ENCODE measurements around the gene ZBTB33.
A peak's percentile ranks its signal among the peaks of the same experiment; 100 is the strongest.

ZBTB33 gene

GRCh38 chrX:120250522-120251271, at the start of gene ZBTB33:
TSS of gene ZBTB33 (plus strand) at chrX:120250812. CDS start at chrX:120253416, 2,604 bp downstream.
- peak; percentile 93 for DNase-seq

- no peak for DNase-seq
Measured at GRCh38 chrX:120200851-120201250, 49.8 kb upstream of the ZBTB33 start.

- DNase-seq = no peak
Measured at GRCh38 chrX:120205816-120206753, 44.5 kb upstream of the ZBTB33 start.

GRCh38 chrX:120207009-120207605, 43.5 kb upstream of the ZBTB33 start:
- DNase-seq = no peak

- DNase-seq = peak; percentile 75
Measured at GRCh38 chrX:120213438-120214265, 37.0 kb upstream of the ZBTB33 start.

- no peak for DNase-seq
Measured at GRCh38 chrX:120223374-120223773, 27.2 kb upstream of the ZBTB33 start.

GRCh38 chrX:120224388-120224787, 26.2 kb upstream of the ZBTB33 start:
- DNase-seq = no peak

GRCh38 chrX:120228187-120228908, 22.3 kb upstream of the ZBTB33 start:
- no peak for DNase-seq

- DNase-seq = no peak
Measured at GRCh38 chrX:120235284-120235683, 15.3 kb upstream of the ZBTB33 start.

- DNase-seq = no peak
Measured at GRCh38 chrX:120236687-120237479, 13.7 kb upstream of the ZBTB33 start.

- no peak for DNase-seq
Measured at GRCh38 chrX:120238933-120239332, 11.7 kb upstream of the ZBTB33 start.

GRCh38 chrX:120242813-120243212, 7.8 kb upstream of the ZBTB33 start:
- no peak for DNase-seq

- DNase-seq = no peak
Measured at GRCh38 chrX:120244395-120244734, 6.2 kb upstream of the ZBTB33 start.

GRCh38 chrX:120244735-120245498, 5.7 kb upstream of the ZBTB33 start:
- DNase-seq = peak; percentile 79

- DNase-seq = peak; percentile 68
Measured at GRCh38 chrX:120251471-120252011, 929 bp downstream of the ZBTB33 start.

- no peak for DNase-seq
Measured at GRCh38 chrX:120253784-120254183, 3.2 kb downstream of the ZBTB33 start.

- DNase-seq = no peak
Measured at GRCh38 chrX:120260369-120260768, 9.8 kb downstream of the ZBTB33 start.

GRCh38 chrX:120262859-120263708, 12.5 kb downstream of the ZBTB33 start:
- DNase-seq = no peak

GRCh38 chrX:120264341-120264740, 13.7 kb downstream of the ZBTB33 start:
- DNase-seq = no peak

All from activated effector memory CD4-positive, alpha-beta T cell treated with anti-CD3 and anti-CD28 coated beads, Interleukin-2, amount 50 U/mL, for 16 hours (primary cell).